Midbrain (tissue), 1 donor: ENCODE measurements around the gene STARD6.
"Not testable (repeated sequence)": the region's sequence is repeated elsewhere in the genome, so short reads cannot be mapped to it uniquely, and the experiment has no call there.

Source experiments
- DNase-seq: peaks from one replicate; lab custom pipeline; 2025; lab: John Stamatoyannopoulos, UW

The STARD6 gene

DNA sequence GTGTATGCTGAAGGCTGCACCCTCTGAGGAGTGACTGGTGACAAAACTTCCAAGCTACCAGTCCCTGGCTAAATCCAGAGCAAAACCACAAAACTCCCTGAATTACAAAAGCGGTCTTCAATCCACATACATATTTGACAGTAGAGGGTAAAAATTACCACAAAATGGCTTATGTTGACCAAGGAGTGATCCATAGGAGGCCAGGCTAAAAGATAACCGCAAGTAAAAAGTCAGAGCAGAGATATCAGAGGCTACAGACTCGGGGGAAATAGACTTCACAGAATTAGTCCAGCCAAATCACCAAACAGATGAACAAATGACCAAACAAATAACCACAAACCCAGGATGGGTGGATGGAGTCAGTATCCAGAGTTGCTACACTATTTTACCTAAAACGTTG lies 19.4 kb downstream of the STARD6 start:
- no peak for DNase-seq

DNA sequence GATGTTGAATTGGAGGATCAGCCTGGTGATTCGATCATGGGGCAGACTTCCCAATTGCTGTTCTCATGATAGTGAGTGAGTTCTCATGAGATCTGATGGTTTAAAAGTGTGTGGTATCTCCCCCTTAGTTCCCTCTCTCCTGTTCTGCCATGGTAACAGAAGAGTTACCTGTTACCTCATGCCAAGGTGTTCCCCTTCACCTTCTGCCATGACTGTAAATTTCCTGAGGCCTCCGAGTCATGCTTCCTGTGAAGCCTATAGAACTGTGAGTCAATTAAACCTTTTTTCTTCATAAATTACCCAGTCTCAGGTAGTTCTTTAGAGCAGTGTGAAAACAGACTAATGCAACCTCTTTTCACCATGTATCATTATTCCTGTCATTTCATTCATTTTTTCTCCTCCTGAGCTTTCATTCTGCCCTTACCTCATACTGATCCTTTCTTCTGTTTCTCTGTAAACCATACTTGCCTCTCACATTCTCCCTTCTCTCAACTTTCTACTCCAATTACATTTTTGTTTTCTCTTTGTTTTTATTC lies 22.0 kb downstream of the STARD6 start:
- DNase-seq, result no peak

DNA sequence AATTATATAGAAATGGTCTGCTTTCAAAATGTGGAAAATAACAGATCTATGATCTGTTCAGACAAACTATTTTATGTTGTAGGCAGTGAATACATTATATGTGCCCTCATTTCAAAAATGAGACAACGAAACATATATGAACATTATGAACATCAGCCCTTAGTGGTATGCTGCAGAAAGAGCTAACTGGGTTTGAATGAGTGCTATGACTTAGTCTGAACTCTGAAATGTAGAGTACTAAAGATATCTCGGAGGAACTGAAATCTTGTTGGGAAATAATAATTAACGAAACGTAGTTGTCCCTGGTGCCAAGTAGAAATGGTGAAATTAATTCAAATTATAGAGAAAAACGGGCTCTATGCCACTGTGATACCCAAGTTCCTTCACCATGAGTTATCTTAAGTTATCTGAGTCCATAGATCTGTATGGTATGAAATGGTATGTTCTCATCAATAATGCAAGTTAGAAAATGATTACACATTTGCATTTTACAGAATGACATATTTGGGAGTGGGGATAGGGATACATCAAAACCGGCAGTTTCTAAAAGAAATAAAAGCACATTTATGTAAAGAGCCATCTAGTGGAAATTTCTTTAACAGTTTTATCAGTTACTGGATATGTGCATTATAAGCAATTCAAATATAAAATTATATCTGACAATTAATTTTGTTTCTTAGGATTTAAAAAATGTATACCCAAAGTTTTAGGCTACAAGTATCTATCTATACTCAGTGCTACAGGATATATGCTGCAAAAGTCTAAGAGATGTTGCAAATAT lies 26.7 kb downstream of the STARD6 start:
- DNase-seq, result no peak

DNA sequence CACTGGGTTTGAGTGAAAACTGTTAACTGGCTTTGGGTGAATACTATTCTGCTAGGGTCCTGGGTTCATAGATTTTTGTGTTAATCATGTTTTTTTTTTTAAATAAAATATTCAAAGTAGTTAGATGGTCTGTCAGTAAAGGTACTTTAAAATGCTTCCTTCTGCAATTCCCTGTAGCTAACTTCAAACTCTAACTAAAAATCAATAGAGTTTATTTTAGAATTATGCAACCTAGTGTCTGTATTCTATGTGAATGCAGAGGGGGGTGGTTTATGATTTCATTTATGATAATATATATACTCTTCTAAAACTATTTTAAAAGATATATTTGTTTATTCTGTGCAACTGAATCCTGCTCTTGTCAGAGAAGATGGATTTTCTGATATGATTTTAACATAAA lies 27.9 kb downstream of the STARD6 start:
- no peak for DNase-seq

DNA sequence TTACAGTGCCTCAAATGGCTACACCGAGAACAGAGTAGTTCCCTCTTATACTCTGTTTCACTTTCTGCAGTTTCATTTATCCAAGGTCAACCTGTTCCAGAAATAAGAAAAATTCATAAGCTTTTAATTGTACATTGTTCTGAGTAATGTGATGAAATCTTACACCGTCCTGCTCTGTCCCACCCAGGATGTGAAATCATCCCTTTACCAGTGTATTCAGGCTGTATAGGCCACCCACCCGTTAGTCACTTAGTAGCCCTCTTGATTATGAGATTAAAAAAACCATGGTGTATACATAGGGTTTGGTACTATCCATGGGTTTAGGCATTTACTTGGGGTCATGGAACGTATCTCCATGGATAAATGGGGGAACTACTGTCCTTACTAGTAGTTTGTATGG lies 29.8 kb downstream of the STARD6 start:
- no peak for DNase-seq

DNA sequence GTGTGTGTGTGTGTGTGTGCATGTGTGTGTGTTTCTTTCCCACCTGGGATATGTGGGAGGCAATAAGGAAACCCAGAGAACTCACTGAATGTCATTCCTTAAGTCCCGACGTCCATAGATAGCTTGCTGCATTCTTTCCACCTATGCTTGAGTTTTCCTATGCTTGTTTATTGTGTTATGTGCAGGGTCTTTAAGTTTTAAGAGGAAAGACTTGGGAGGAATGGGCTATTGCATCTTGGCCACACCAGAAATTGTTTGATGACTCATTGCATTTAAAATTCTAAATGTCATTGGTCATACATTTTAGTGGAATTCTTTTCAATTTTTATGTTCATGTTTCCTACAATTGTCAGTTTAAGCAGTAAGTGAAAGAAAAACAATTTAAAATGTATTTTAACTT lies 33.7 kb downstream of the STARD6 start:
- DNase-seq, result no peak

DNA sequence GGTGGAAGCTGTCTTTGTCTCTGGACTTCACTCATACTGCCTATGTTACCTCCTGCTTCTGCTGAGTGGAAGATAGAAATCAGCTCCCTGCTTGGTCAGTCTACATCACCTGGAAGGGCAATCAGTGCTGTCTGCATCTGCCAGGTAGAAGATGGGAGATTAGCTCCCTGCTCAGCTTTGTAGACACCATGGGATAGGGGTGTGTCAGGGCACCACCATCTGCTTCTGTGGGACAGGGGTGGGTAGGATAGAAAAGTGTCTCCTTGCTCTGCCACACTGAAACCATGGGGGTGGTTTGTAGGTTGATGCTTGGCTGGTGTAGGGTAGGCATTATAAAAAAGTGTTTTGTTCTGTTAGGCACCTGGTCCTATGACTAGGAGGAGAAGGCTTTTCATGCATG lies 34.1 kb downstream of the STARD6 start:
- DNase-seq, result no peak

DNA sequence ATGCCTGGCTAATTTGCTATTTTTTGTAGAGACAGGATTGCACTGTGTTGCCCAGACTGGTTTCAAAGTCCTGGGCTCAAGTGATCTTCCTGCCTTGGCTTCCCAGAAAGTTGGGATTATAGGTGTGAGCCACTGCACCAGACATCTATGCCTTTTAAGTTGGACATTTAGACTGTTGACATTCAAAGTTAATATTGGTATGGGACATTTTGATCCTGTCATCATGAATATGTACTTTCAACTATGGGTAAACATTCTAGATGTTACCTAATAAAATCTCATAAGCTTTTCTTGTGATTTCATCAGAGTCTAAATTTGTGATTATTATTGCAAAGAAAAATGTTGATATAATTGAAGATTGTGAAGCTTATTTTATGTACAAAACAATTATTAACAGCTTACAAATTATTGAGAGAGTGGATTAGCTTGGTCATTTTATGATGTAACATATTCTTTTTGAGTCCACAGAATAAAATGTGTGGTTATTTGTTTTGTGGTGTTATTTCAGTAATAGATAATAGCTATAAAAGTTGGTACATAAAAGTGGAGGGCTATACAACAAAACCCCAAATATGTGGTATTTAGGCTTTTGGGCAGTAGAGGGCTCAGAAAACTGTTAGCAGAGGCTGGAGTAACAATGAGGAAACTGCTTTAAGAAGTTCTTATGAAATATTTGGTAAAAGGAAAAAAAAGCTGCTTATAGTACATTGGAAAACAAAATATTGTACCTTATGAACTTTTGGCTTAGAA lies 41.4 kb downstream of the STARD6 start:
- no peak for DNase-seq

DNA sequence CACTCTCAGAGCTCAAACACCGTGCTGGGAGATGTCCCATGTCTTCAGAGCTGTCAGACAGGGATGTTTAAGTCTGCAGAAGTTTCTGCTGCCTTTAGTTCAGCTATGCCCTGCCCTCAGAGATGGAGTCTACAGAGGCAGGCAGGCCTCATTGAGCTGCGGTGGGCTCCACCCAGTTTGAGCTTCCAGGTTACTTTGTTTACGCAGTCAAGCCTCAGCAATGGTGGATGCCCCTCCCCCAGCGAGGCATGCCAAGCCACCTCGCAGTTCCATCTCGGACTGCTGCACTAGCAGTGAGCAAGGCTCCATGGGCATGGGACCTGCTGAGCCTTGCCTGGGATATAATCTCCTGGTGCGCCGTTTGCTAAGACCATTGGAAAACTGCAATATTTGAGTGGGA lies 48.1 kb downstream of the STARD6 start:
- DNase-seq, result not testable (repeated sequence)

DNA sequence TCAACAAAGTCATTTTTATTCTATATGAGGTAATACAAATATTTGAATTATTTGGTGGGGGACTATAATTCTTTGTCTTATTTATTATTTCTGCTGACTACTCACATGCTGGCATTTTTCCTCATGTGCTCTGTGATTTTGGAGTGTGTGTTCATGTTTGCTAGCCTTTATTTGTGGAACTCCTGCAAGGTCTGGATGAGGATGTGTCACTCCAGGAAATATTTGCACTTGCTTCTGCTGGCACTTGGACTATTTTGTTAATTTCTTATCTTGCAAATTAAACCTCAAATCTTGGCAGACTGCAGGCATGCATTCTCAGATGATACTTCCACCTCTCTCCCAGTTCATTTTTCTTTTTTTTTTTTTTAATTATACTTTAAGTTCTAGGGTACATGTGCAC lies 54.2 kb downstream of the STARD6 start:
- DNase-seq, result no peak

DNA sequence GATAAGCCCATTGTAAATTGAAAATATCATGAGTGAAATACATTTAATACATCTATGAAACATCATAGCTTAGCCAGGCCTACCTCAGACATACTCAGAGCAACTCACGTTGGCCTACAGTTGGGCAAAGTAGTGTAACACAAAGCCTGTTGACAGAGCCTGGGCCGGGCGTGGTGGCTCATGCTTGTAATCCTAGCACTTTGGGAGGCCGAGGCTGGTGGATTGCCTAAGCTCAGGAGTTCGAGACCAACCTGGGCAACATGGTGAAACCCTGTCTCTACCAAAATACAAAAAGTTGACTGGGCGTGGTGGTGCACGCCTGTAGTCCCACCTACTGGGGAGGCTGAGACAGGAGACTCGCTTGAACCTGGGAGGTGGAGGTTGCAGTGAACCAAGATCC lies 58.7 kb downstream of the STARD6 start:
- not testable (repeated sequence) for DNase-seq

DNA sequence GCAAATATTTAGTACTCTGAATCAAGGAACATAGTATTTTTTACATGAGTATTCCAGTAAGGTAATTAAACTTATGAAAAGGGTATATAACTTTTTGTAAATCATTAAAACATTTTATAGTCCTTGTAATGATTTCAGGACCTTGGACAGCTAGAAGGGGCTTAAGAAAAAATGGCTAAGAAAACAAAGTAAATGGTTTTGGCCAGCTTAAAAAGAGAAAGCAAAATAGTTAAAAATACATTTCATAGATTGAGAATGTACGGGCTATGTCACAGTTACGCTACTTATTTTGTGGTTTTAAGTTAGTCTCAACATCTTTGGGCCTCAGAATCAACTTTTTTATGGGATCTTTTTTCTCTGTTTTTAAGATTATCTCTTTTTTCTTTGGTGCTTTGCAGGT lies 61.6 kb downstream of the STARD6 start:
- no peak for DNase-seq

DNA sequence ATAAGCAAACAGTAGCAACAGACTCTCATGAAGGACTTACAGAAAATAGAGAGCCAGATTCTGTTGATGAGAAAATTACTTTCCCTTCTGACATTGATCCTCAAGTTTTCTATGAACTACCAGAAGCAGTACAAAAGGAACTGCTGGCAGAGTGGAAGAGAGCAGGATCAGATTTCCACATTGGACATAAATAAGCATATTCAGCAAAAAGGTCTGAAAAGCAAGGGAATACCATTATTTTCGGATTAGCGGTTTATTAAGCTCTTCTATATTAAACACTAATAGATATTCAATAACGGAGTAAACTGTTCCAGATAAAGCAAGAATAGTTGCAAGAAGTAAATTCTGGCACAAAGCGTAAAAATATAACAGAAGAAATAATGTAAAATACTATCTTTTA lies 63.4 kb downstream of the STARD6 start:
- DNase-seq, result no peak

DNA sequence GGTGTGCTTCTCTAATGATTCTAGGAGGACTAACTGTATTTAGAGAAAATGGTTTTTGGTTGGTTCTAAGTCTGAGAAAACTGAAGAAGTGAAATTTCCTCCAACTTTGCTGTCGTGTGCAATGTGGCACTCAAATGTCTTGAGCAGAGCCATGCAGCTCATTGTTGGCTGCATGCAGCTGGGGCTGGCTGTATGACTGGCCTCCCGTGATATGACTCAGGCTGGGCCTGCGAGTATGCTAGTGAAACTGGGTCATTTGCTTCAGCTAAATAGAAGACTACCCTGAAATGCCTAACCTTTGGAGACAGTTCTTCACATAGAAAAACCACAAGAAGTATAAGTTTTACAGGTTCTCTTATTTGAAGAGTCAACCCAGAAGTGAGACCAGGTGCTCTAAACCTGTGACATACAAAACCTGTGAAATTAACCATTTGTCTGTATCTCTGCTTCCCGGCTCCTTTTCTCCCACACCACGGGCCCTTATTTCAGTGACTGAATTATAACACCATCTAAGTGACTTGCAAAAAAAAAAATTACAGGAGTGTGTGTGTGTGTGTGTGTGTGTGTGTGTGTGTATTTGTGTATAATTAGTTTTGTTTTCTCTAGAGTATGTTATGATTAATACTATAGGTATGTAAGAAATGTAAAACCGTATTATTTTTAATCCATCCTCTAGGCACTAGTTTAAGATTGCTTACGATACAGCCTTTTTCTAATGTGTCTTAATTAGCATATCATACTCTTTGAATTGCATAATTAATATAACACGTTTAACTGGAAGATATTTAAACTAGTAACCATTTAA lies 72.5 kb downstream of the STARD6 start:
- DNase-seq, result no peak

DNA sequence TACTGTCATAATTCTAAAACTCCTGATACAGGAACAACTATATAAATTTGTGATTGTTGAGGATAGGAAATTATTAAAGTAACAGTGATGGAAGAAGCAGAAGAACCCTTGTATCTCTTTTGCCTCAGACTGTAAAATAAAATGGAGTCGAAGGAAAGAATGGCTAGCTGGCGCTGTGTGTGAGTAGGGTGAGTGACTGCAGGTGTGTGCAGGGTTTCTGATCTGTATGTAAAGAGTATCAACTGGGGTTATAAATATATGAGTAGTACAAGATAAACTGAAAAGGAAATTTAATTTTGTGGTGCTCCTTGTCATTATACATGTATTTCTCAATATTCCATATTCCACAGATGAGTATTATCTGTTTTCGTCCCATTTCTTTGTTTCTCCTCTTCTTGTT lies 73.1 kb downstream of the STARD6 start:
- no peak for DNase-seq

DNA sequence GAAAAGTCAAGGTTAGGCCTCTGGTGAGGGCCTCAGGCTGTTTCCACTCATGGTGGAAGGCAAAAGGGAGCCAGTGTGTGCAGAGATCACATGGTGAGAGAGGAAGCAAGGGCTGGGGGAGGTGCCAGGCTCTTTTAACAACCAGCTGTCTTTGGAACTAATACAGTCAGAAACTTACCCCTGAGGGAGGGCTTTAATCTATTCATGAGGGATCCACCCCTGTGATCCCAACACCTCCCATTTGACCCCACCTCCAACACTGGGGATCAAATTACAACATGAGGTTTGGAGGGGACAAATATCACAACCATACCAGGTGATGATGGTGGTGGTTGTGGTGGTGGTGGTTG lies 77.5 kb downstream of the STARD6 start:
- DNase-seq, result no peak

DNA sequence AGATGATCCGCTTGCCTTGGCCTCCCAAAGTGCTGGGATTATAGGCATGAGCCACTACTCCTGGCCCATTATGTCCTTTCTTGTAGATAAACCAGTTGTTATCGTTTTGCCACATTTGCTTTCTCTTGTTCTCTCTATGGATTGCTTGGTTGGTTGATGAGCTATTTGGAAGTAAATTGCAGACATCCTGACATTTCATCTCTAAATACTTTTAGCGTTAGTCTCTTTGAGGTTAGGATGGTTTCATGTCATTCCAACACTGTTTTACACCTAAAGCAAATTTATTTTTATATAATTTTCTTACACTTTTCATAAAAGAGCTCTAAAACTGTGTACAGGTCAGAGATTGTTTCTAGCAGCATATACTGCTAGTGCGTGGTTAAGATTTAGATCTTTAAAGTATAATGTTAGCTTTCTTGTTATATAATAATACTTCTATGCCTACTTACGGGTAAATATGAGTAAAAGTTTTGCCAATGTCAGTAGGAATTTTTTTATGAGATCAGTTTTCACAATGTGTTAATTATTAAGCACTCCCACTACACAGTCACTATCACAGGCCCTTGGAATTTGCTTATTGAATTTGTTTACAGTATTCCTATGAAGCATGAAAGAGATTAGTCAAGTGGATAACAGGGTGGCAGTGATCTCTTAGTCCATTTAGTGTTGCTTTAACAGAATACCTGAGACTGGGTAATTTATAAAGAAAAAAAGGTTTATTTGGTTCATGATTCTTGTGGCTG lies 78.0 kb downstream of the STARD6 start:
- DNase-seq, result no peak

DNA sequence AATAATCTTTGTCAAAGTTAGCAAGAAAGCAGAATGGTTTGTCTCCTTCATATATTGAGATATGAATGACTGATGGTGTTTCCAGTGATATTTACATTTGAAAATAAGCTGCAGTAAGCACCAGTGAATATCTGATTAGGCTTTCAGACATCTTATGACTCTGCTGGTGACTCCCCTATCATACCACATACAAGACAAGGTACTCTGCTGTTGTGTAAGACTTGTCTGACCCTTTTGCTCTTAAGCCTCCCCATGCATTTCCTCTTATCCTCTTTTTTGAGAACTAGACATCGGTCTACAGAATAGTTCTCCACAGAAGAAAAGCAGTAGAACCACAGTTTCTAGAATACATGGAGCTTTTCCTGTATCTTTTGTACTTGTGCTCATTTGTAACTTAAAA lies 79.0 kb downstream of the STARD6 start:
- no peak for DNase-seq

DNA sequence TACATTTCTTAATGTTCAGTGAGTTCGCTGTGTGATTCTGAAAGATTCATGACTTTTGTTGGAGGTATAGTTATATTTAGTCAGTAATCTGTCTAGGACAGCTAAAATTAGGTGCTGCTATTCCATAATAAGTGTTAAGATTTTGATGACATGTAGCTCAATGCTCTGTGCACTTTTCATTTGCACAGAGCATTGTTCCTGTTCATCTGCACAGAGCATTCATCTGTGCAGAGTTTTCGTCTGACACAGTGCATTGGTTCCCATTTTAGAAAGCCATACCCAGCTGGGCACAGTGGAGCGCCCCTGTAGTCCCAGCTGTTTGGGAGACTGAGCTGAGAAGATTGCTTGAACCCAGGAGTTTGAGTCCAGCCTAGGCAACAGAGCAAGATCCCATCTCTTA lies 79.8 kb downstream of the STARD6 start:
- DNase-seq, result no peak
